WERI-Rb-1 (cell line): ENCODE measurements around the gene PPCDC.
A peak's percentile ranks its signal among the peaks of the same experiment; 100 is the strongest.

Experiments used
- DNase-seq: peaks from one replicate; pipeline ENCODE4 v3.0.0-alpha.2; 2020
- H3K27ac ChIP-seq: fragments of 250-450 bp; sonication (Bioruptor Pico); 2 replicates; pipeline ENCODE4 v1.5.1; 2020; ENCODE audit warnings: mild to moderate bottlenecking, moderate library complexity
- H3K27me3 ChIP-seq: fragments of 250-450 bp; sonication (Bioruptor Pico); 2 replicates; pipeline ENCODE4 v1.5.1; 2021; ENCODE audit warnings: mild to moderate bottlenecking, low read depth, moderate library complexity; ENCODE audit not compliant: insufficient read depth, severe bottlenecking
- H3K36me3 ChIP-seq: fragments of 250-450 bp; sonication (Bioruptor Pico); 2 replicates; pipeline ENCODE4 v1.5.1; 2020; ENCODE audit warnings: mild to moderate bottlenecking, moderate library complexity
- H3K4me3 ChIP-seq: 2 replicates; pipeline ENCODE4 v1.5.1; 2011; ENCODE audit warnings: low read depth, mild to moderate bottlenecking, control low read depth, low read length
- H3K9me3 ChIP-seq: fragments of 250-450 bp; sonication (Bioruptor Pico); 2 replicates; pipeline ENCODE4 v1.5.1; 2021; ENCODE audit warnings: mild to moderate bottlenecking, moderate library complexity; ENCODE audit not compliant: severe bottlenecking
- TF ChIP-seq, protein P1 (sequence below): IDR thresholded peaks from 2 replicates; pipeline ENCODE4 v1.5.1; 2011; ENCODE audit warnings: low read depth, mild to moderate bottlenecking, control low read depth, inconsistent platforms, low read length

Gene PPCDC

DNA sequence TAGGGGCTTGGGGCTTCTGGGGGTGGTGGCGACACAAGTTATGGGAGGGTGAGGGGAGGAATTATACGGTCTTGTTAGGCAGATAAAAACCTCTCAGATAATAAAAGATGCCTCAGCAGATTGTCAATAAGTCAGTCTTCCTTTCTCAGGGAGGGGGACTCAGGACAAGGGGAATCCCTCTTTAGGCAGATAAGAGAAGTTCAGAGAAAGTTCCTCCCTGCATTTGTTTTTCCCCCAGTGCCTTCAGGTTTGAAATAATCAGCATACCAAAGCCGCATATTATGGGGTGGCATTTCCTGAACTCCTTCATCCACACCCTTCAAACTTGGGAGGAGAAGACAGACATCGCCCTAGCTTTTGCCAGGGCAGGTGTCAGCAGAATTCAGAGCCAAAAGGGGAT lies 8.5 kb downstream of the PPCDC start:
- DNase-seq, result no peak
- H3K27ac ChIP-seq, result no peak overlapping the region
- TF ChIP-seq, protein P1, sequence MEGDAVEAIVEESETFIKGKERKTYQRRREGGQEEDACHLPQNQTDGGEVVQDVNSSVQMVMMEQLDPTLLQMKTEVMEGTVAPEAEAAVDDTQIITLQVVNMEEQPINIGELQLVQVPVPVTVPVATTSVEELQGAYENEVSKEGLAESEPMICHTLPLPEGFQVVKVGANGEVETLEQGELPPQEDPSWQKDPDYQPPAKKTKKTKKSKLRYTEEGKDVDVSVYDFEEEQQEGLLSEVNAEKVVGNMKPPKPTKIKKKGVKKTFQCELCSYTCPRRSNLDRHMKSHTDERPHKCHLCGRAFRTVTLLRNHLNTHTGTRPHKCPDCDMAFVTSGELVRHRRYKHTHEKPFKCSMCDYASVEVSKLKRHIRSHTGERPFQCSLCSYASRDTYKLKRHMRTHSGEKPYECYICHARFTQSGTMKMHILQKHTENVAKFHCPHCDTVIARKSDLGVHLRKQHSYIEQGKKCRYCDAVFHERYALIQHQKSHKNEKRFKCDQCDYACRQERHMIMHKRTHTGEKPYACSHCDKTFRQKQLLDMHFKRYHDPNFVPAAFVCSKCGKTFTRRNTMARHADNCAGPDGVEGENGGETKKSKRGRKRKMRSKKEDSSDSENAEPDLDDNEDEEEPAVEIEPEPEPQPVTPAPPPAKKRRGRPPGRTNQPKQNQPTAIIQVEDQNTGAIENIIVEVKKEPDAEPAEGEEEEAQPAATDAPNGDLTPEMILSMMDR, result no peak
- no peaks in the 10 kb centered on the region for H3K27me3 ChIP-seq
- no peak overlapping the region for H3K4me3 ChIP-seq
- H3K9me3 ChIP-seq, result no peaks in the 10 kb centered on the region
- peaks cover 3% of the 10 kb centered on the region for H3K36me3 ChIP-seq

DNA sequence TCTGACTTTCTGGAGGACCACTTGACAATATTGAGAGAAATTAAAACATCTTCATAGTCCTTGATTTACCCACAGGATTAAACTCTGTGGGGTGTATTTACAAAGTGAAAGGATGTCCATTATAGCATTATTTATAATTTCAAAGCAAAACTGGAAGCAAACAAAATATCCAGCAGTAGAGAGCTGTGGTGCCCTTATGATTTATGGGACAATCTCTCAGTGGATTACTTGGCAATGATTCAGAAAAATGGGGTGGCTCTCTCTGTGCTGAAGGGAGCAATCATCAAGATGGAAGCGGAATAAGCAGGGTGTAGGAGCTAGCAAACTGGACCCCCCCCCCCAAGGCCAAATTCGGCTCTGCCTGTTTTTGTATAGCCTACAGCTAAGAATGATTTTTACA lies 9.0 kb downstream of the PPCDC start:
- DNase-seq, result no peak
- H3K27ac ChIP-seq, result no peak overlapping the region

DNA sequence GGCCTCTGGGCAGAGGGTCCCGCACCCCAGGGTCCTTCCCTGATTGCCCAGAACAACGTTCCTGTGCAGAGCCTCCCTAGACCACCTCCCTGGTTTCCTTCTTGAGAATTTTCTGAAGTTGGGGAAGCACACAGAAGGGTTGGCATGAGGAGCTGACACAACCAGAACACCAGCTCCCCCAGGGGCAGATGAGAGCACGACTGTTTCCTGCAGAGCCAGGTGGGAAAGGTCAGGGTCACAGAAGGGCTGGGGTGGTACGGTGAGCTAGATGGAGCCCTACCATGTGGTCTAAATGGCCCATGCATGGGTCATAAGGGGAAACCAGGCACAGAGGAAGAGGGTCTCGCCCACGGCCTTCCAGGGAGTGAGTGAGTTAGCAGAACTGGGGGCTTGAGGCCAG lies 10.4 kb downstream of the PPCDC start:
- no peaks in the 10 kb centered on the region for H3K9me3 ChIP-seq
- no peaks in the 10 kb centered on the region for H3K27me3 ChIP-seq
- H3K36me3 ChIP-seq, result peaks cover 3% of the 10 kb centered on the region; the same call in 1 of the 2 replicates
- DNase-seq, result no peak
- H3K27ac ChIP-seq, result no peak overlapping the region
- no peak overlapping the region for H3K4me3 ChIP-seq
- TF ChIP-seq, protein P1, result peak; percentile 33; the same call in 1 of the 2 replicates

More for the DNA sequence above, 9.0 kb downstream of the PPCDC start:
- no peaks in the 10 kb centered on the region for H3K9me3 ChIP-seq
- H3K4me3 ChIP-seq, result no peak overlapping the region
- TF ChIP-seq, protein P1, result no peak
- H3K27me3 ChIP-seq, result no peaks in the 10 kb centered on the region
- H3K36me3 ChIP-seq, result peaks cover 3% of the 10 kb centered on the region

DNA sequence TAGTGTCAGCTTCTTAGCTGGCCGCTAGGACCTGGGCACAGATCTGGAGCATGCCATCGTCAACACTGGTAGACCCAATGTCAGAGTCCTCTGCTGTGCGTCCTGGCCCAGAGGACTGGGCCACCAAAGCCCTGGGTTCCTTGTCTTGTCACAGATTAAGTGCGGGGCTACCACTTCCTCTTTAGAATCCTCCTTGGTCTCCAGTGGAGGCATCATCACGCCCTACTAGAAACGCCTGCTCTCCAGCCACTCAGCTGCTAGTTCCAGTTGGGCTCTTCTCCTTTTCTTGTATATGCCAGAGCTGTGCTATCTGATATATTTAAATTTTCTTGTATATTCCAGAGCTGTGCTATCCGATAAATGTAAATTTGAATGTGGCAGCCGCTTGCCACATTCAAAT lies 11.2 kb downstream of the PPCDC start:
- TF ChIP-seq, protein P1, result no peak
- Histone ChIP-seq H3K4me3 (no peak overlapping the region), H3K36me3 (no peaks in the 10 kb centered on the region), H3K27me3 (no peaks in the 10 kb centered on the region), H3K9me3 (no peaks in the 10 kb centered on the region), H3K27ac (no peak overlapping the region)
- DNase-seq, result no peak

DNA sequence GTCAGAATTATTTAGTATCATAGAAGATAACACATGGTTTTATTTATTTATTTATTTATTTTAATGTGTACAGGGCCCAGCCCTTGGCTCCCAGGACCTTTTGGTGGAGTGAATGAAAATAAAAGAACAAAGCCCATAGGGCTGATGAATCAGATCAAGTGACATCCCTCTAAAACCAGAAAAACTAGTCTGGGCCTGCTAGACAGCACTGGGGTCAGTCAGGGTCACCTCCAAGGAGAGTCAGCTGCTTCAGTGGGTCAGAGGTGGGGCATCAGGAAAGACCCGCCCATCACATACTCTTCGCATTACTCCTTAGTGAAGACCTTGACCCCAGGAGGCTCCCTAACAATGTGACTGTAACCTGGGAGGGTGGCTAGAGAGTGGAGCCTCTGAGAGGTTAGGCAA lies 12.8 kb downstream of the PPCDC start:
- Histone ChIP-seq H3K36me3 (no peaks in the 10 kb centered on the region), H3K27me3 (no peaks in the 10 kb centered on the region), H3K27ac (no peak overlapping the region), H3K4me3 (no peak overlapping the region), H3K9me3 (no peaks in the 10 kb centered on the region)
- no peak for DNase-seq
- TF ChIP-seq, protein P1, result no peak

DNA sequence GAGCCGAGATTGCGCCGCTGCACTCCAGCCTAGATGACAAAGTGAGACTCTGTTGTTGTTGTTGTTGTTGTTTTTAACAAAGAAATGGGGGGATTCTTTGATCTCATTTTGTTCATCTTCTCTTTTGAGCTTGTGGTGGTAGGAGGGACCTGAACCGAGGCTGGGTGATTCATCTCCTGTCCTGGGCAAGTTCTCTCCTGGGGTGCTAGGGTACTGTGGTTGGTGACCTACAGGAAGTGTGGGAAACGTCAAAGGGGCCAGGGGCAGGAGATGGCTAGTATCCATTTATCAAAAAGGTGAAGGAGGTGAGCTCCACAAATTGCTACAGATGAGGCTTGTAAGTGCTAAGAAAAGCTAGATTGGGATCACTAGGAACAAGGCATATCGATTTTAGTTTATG lies 14.3 kb downstream of the PPCDC start:
- Histone ChIP-seq H3K9me3 (no peaks in the 10 kb centered on the region), H3K4me3 (no peak overlapping the region), H3K27ac (no peak overlapping the region), H3K27me3 (no peaks in the 10 kb centered on the region), H3K36me3 (no peaks in the 10 kb centered on the region)
- no peak for DNase-seq
- TF ChIP-seq, protein P1, result no peak
